Posterior vena cava (tissue), 2 donors: ENCODE measurements around the gene MBD3L2B. TPM values are rescaled to one million over a fixed set of nuclear protein-coding genes. Genes with fewer than 3 reads are reported as not detected.
A peak's percentile ranks its signal among the peaks of the same experiment; 100 is the strongest.
"Not testable (repeated sequence)": the region's sequence is repeated elsewhere in the genome, so short reads cannot be mapped to it uniquely, and the experiment has no call there.

Experiments used
- DNase-seq: peaks from one replicate; pipeline ENCODE4 v3.0.0-alpha.2; 2020; ENCODE audit warnings: low spot score
- intact Hi-C, 2 donors: fragments of 100-400 bp; cut with DNase I; formaldehyde crosslinking; loops; one replicate each; pipeline versions ENCODE4 v1.14.1 to v1.14.2; 2022 to 2023
- long read RNA-seq, 2 donors: library from polyadenylated mRNA; unstranded; transcript quantifications; one replicate each; pipeline ENCODE4 v2.0.0, GENCODE V29; 2020 to 2021
- total RNA-seq, 2 donors: library from RNA; stranded (reverse); fragmentation: NEBNext Ultra II Directional; extraction: Animal tissue kit (Norgen Biotek cat#: 25700); gene quantifications; one replicate each; pipeline ENCODE4 v1.2.1, GENCODE V29; 2021
- donor health status: DM: yes; HTN: yes; CAD: no.
- donor health status: DM: yes; HTN: yes; CAD: no.

Gene MBD3L2B
- total RNA-seq, result not detected
- long read RNA-seq, donor 1, result 0 reads
- long read RNA-seq, donor 2, result 0 reads

DNA sequence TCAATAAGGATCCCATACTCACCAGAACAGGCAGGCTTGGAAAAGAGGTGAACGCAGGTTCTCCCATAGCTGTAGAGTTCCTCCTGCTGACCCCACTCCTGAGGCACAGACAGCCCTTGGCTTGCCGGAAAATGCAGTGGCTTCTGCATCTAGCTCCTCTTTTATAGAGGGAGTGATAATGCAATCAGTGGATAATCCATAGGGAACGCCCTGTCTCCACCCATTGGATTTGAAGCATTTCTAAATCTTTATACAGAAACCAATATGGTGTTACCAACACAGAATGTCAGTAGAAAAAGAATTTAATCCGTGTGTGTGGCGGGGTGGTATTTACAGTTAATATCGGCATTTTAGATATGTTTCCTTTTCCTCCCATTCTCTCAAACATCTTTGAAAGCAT, at the start of gene MBD3L2B:
Gene MBD3L2B (minus strand): TSS at position 101 of the 400 bp plus-strand sequence. CDS start 34 bp downstream, at position 67.
- DNase-seq, intact Hi-C loops: not testable (repeated sequence)

DNA sequence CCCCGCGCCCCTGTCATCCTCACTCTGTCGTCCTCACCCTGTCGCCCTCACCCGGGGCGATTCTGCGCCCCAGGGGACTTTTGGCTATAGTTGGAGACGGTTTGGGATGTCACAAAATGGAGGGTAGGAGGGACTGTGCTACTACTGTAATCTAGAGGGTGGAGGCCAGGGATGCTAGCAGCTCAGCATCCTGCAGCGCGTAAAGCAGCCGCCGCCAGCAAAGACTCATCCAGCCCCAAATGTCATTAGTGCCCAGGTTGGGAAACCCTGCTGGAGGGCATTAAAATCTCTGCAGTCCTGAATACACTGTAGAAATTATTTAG, 48.6 kb upstream of the MBD3L2B start:
- intact Hi-C loops, result no loop called here

DNA sequence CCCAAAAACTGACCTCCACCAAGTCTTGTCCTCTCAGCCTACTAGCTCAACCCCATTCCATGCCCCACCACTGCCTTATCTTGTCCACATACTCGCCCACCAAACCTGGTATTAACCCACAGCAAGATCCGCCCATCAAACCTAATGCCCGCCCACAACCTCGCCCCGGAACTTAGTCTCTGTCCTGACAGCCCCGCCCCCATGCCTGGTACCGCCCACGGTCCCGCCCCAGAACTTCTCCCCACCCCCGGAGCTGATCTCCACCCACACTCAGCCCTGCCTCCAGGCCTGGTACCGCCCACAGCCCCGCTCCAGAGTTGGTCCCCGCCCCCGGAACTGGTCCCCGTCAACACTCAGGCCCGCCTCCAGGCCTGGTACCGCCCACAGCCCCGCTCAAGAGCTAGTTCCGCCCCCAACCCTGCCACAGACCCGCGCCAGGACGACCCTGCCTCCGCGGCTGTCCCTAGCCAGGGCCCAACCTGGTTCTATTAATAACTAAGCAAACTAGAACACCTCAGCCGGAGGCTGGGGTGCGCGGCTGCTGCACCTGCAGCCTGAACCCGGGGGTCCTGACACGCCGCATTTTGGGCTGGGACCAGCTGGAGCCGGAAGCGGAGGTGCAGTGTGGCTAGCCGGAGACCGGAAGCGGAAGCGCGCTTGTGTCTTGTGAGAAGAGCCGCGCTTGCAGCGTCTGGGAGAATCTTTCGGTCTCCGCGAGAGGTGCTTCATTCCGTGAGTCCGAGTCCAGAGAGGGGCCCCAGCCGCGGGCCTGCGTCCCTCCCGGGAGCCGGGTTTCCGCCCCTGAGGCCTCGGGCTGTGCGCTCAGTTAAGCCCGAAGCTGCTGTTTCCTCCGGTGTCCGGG, 48.0 kb upstream of the MBD3L2B start, which contains the start of gene ZNF557:
Gene ZNF557 (plus strand): TSS at position 662 of the 862 bp plus-strand sequence. CDS start 5,372 bp downstream, outside the sequence.
- intact Hi-C loops, result no loop called here
- DNase-seq, result peak; percentile 100

More for the DNA sequence above, 48.6 kb upstream of the MBD3L2B start:
- no peak for DNase-seq

GRCh38 chr19:7068599-7068998, 47.4 kb upstream of the MBD3L2B start:
- no peak for DNase-seq

GRCh38 chr19:7067716-7068115, 46.5 kb upstream of the MBD3L2B start:
- DNase-seq, result no peak
- intact Hi-C loops, result no loop called here

More at GRCh38 chr19:7068599-7068998, 47.4 kb upstream of the MBD3L2B start:
- intact Hi-C loops, result no loop called here

GRCh38 chr19:7067122-7067521, 45.9 kb upstream of the MBD3L2B start:
- intact Hi-C loops, DNase-seq: not testable (repeated sequence)

DNA sequence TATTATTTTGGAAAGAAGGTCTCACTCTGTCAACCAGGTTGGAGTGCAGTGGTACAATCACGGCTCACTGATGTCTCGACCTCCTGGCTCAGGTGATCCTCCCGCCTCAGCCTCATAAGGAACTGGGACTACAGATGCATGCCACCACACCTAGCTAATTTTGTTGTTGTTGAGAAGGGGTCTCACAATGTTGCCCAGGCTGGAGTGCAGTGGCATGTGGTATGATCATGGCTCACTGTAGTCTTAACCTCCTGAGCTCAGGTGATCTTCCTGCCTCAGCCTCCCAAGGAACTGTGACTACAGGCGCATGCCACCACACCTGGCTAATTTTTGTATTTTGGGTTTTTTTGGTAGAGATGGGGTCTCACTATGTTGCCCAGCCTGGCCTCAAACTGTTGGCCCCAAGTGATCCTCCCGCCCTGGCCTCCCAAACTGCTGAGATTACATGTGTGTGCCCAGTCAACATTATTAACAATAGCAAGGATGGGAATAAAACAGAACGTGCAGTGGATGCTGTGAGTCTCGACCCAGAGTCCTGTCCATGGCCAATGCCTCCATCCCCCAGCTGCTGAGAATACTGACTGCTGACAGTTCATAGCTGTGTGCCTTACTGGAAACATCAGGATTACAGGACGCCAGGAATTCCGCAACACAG, 42.7 kb upstream of the MBD3L2B start:
- intact Hi-C loops, result no loop called here
- no peak for DNase-seq

DNA sequence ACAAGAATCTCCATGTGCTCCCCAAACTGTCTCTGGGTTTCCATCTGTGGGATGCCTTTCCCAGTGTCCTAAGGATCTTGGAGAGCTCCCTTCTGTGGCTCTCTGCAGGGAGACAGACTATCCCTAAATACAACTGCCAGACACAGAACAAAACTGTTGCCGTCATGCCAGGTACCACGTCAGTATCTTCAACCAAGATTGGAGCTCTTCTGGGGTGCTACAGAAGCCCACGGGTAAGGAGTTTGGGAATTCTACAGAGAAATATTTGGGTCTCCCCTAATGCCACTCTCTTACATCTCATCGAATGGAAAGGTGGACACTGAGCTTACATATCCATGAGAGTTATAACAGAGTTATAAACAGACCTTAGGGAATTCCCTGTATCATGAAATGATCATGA, 42.1 kb upstream of the MBD3L2B start:
- no peak for DNase-seq

DNA sequence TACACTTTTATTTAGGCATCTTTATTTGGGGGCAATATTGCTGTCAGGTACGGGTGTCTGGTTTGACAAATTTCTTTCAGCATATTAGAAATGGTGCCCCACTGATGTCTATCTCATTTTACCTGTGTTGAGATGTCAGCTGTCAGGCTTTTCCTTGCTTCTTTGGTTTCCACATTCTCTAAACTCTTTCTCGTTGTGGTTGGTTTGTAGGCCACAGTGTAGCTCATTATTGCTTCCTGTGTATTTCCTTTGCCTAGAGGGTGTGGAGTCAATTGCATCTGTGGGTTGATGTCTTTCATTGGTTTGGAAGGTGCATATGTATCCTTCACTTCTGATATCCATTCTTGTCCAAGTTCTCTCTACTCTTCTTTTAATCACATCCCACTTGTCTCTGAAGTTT, 38.7 kb upstream of the MBD3L2B start:
- intact Hi-C loops, DNase-seq: not testable (repeated sequence)

More for the DNA sequence above, 42.1 kb upstream of the MBD3L2B start:
- intact Hi-C loops, result no loop called here

GRCh38 chr19:7058576-7058975, 37.3 kb upstream of the MBD3L2B start, which contains the start of gene MBD3L3:
Gene MBD3L3, minus strand, starts transcription at chr19:7058676. Its CDS starts 71 bp downstream, at chr19:7058605.
- intact Hi-C loops, result not testable (repeated sequence)

GRCh38 chr19:7056371-7056770, 35.1 kb upstream of the MBD3L2B start:
- intact Hi-C loops, result not testable (repeated sequence)

More at GRCh38 chr19:7058576-7058975, 37.3 kb upstream of the MBD3L2B start, which contains the start of gene MBD3L3:
- DNase-seq, result not testable (repeated sequence)

GRCh38 chr19:7055679-7056078, 34.4 kb upstream of the MBD3L2B start:
- DNase-seq, intact Hi-C loops: not testable (repeated sequence)

More at GRCh38 chr19:7056371-7056770, 35.1 kb upstream of the MBD3L2B start:
- not testable (repeated sequence) for DNase-seq

GRCh38 chr19:7054635-7055368, 33.6 kb upstream of the MBD3L2B start:
- intact Hi-C loops, DNase-seq: not testable (repeated sequence)

- intact Hi-C loops, DNase-seq: not testable (repeated sequence)
Measured at GRCh38 chr19:7052896-7053295, 31.7 kb upstream of the MBD3L2B start.

DNA sequence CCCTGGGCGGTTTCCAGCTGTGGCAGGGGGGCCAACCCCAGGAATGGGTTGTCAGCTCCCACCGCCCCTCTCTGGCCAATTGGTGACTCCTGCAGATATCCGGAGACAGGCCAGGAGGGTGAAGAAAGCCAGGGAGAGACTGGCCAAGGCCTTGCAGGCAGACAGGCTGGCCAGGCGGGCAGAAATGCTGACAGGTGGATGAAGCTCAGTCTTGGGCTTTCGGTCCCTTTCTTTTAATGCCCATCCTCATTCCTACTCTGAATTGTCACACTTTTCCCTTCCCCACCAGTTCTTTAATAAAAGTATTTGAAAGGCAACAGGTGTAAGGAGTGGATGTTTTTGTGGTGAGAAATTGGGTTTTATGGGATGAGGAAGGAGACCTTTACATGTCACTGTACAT, 30.2 kb upstream of the MBD3L2B start:
- intact Hi-C loops, result not testable (repeated sequence)
- DNase-seq, result peak; percentile 68

- DNase-seq, intact Hi-C loops: not testable (repeated sequence)
Measured at GRCh38 chr19:7049021-7049420, 27.8 kb upstream of the MBD3L2B start, which contains the start of gene MBD3L2. Gene MBD3L2, plus strand, starts transcription at chr19:7049321. Its CDS starts 53 bp downstream, at chr19:7049374.

GRCh38 chr19:7041563-7041962, 20.3 kb upstream of the MBD3L2B start:
- DNase-seq, intact Hi-C loops: not testable (repeated sequence)

DNA sequence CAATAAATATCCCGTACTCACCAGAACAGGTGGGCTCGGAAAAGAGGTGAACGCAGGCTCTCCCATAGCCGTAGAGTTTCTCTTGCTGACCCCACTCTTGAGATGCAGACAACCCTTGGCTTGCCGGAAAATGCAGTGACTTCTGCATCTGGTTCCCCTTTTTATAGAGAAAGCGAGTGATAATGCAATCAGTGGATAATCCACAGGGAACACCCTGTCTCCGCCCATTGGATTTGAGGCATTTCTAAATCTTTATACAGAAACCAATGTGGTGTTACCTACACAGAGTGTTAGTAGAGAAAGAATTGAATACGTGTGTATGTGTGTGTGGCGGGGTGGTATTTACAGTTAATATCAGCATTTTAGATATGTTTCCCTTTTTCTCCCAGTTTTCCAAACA, 18.8 kb upstream of the MBD3L2B start, which contains the start of gene MBD3L4:
Gene MBD3L4 (minus strand): TSS at position 101 of the 400 bp plus-strand sequence. CDS start 35 bp downstream, at position 66.
- intact Hi-C loops, DNase-seq: not testable (repeated sequence)

DNA sequence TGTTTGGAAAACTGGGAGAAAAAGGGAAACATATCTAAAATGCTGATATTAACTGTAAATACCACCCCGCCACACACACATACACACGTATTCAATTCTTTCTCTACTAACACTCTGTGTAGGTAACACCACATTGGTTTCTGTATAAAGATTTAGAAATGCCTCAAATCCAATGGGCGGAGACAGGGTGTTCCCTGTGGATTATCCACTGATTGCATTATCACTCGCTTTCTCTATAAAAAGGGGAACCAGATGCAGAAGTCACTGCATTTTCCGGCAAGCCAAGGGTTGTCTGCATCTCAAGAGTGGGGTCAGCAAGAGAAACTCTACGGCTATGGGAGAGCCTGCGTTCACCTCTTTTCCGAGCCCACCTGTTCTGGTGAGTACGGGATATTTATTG, 9.0 kb upstream of the MBD3L2B start, which contains the start of gene MBD3L5:
Gene MBD3L5 (plus strand): TSS at position 301 of the 400 bp plus-strand sequence. CDS start 34 bp downstream, at position 335.
- intact Hi-C loops, DNase-seq: not testable (repeated sequence)
